Central memory CD8-positive, alpha-beta T cell (primary cell): ENCODE results near the gene RNU7-1.
A peak's percentile ranks its signal among the peaks of the same experiment; 100 is the strongest.
"Not testable (repeated sequence)": the region's sequence is repeated elsewhere in the genome, so short reads cannot be mapped to it uniquely, and the experiment has no call there.

Experiments
- ATAC-seq: fragments of 150-1000 bp; cut with Tn5 transposase; replicated peaks from 2 replicates; pipeline ENCODE4 v1.10.0; 2022; ENCODE audit warnings: mild to moderate bottlenecking, moderate FRiP score, moderate number of reproducible peaks; ENCODE audit not compliant: poor library complexity, severe bottlenecking; ENCODE audit errors: extremely low read depth
- DNase-seq, 2 donors: peaks; one replicate each; pipeline ENCODE4 v3.0.0; 2021; ENCODE audit warnings: low spot score in 2 of 2
- H3K27ac Mint-ChIP-seq: one replicate; pipeline ENCODE4 v1.8.0; 2022; ENCODE audit warnings: low read depth, mild to moderate bottlenecking, moderate library complexity, mixed read lengths
- H3K27me3 Mint-ChIP-seq: one replicate; pipeline ENCODE4 v1.8.0; 2022; ENCODE audit warnings: mixed read lengths
- H3K36me3 Mint-ChIP-seq: one replicate; pipeline ENCODE4 v1.8.0; 2022; ENCODE audit warnings: mild to moderate bottlenecking, moderate library complexity, mixed read lengths; ENCODE audit not compliant: insufficient read depth
- H3K4me1 Mint-ChIP-seq: one replicate; pipeline ENCODE4 v1.8.0; 2022; ENCODE audit warnings: mixed read lengths
- H3K4me3 Mint-ChIP-seq: one replicate; pipeline ENCODE4 v1.8.0; 2022; ENCODE audit warnings: mild to moderate bottlenecking, moderate library complexity, mixed read lengths
- H3K9me3 Mint-ChIP-seq: one replicate; pipeline ENCODE4 v1.8.0; 2022; ENCODE audit warnings: mixed read lengths

RNU7-1 gene

GRCh38 chr12:6943722-6944380 lies at the start of gene RNU7-1, which contains the start of gene C12orf57:
RNU7-1 (plus strand) TSS chr12:6943816.
C12orf57 (plus strand) TSS chr12:6944022; CDS start chr12:6944122, 100 bp downstream.
- Mint-ChIP-seq H3K4me1 (peaks cover 70% of the 10 kb centered on the region), H3K9me3 (no peaks in the 10 kb centered on the region), H3K27ac (peak within 1 kb of the TSS; percentile 99), H3K36me3 (peaks cover 26% of the 10 kb centered on the region), H3K27me3 (no peaks in the 10 kb centered on the region), H3K4me3 (peak within 1 kb of the TSS; percentile 98)
- peak in 1 of 2 donors; percentile 69 for DNase-seq
- peak; percentile 69 for ATAC-seq

DNA sequence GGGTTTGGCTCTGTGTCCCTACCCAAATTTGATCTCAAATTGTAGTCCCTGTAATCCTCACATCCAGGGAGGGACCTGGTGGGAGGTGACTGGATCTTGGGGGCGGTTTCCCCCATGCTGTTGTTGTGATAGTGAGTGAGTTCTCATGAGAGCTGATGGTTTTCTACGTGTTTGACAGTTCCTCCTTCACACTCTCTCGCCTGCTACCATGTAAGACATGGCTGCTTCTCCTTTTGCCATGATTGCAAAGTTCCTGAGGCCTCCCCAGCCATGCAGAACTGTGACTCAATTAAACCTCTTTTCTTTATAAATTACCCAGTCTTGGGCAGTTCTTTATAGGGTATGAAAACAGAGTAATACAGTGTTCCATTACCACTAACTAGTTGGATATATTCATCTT lies 49.3 kb upstream of the RNU7-1 start:
- no peak overlapping the region for H3K4me3 Mint-ChIP-seq
- DNase-seq = no peak
- peaks cover 2% of the 10 kb centered on the region for H3K36me3 Mint-ChIP-seq
- H3K27ac Mint-ChIP-seq = no peak overlapping the region
- no peaks in the 10 kb centered on the region for H3K27me3 Mint-ChIP-seq
- peaks cover 7% of the 10 kb centered on the region for H3K4me1 Mint-ChIP-seq
- H3K9me3 Mint-ChIP-seq = no peaks in the 10 kb centered on the region
- no peak for ATAC-seq

- no peaks in the 10 kb centered on the region for H3K9me3 Mint-ChIP-seq
- H3K36me3 Mint-ChIP-seq = no peaks in the 10 kb centered on the region
- no peaks in the 10 kb centered on the region for H3K4me1 Mint-ChIP-seq
- H3K27ac Mint-ChIP-seq = no peak overlapping the region
- no peak for DNase-seq
- H3K27me3 Mint-ChIP-seq = no peaks in the 10 kb centered on the region
- H3K4me3 Mint-ChIP-seq = no peak overlapping the region
- ATAC-seq = no peak
These were observed 46.7 kb upstream of the RNU7-1 start for GRCh38 chr12:6896846-6897435.

GRCh38 chr12:6899427-6899826 lies 44.2 kb upstream of the RNU7-1 start:
- Mint-ChIP-seq H3K9me3 (no peaks in the 10 kb centered on the region), H3K27me3 (no peaks in the 10 kb centered on the region), H3K4me1 (no peaks in the 10 kb centered on the region), H3K4me3 (no peak overlapping the region), H3K27ac (no peak overlapping the region), H3K36me3 (no peaks in the 10 kb centered on the region)
- DNase-seq (no peak), ATAC-seq (no peak)

- Mint-ChIP-seq H3K27ac (no peak overlapping the region), H3K4me3 (no peak overlapping the region), H3K9me3 (no peaks in the 10 kb centered on the region), H3K27me3 (no peaks in the 10 kb centered on the region), H3K36me3 (no peaks in the 10 kb centered on the region), H3K4me1 (no peaks in the 10 kb centered on the region)
- no peak for ATAC-seq
- DNase-seq = no peak
These were observed 43.6 kb upstream of the RNU7-1 start for GRCh38 chr12:6899837-6900519.

DNA sequence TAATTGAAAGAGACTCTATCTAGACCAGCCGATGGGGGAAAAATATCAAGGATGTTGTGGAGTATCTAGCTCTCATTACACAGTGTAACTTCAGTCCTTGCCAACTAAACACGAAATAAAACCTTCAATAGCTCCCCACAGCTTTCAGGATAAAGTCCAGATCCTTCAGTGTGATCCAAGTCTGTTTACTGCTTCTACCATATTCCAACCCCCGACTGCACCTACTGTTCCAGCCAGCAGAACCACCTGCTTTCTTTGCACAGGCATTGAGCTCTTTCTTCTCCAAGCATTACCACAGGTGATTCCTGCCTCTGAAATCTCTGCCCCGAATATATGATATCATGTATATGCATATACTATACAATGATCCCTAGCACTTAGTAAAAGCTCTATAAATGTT lies 41.2 kb upstream of the RNU7-1 start:
- Mint-ChIP-seq H3K9me3 (no peaks in the 10 kb centered on the region), H3K4me3 (no peak overlapping the region), H3K36me3 (no peaks in the 10 kb centered on the region), H3K4me1 (no peaks in the 10 kb centered on the region), H3K27ac (no peak overlapping the region), H3K27me3 (no peaks in the 10 kb centered on the region)
- DNase-seq = no peak
- ATAC-seq = no peak

GRCh38 chr12:6903722-6904121 lies 39.9 kb upstream of the RNU7-1 start:
- H3K36me3 Mint-ChIP-seq = no peaks in the 10 kb centered on the region
- no peaks in the 10 kb centered on the region for H3K27me3 Mint-ChIP-seq
- no peaks in the 10 kb centered on the region for H3K9me3 Mint-ChIP-seq
- DNase-seq = no peak
- no peak for ATAC-seq
- no peak overlapping the region for H3K4me3 Mint-ChIP-seq
- H3K4me1 Mint-ChIP-seq = no peaks in the 10 kb centered on the region
- H3K27ac Mint-ChIP-seq = no peak overlapping the region

DNA sequence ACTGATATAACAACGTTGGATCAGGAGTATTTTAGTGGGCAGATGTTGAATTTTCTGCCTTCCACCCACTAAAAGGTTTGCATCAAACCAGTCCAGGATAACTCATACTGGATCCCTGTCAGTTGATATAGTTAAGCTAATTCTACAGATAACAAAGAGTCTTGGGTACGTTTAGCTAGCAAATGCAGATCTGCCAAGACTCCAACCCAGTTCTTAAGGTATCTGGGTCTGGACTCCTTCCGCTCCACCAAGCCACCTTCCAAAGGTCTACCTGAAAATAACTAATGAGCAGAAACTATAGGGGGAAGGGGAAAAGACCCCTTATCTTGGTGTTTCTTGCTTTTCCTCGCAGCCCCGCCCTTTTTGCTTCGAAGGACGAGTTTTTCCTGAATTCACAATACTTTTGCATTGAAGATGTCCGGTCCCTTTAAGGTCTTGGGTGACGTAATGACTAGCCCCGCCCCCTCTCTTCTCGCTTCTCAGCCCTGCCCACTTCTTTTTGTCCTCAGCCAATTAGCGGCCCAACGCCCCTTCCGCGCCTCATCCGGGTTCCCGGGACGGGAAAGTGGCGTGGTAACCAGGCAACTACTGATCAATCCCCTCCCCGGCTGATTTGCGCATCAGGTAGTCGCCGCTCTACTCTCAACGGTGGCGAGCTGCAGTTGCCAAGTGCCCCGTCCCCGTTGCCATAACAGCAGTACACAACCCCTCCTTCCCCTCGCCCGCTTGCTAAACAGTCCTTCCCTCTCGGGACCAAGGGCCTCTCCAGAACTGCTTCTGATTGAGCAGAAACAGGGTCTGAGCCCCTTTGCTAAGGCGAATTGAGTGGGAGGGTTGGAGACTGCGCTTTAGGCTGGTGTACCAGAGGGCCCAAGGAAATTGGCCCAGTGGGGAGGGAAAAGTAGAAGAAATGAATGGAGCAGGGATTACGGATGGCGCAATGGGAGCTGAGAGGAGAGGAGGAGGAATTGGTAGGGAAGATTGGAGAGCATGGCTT lies 39.0 kb upstream of the RNU7-1 start, which contains the start of gene LRRC23:
Gene LRRC23 (plus strand): TSS at position 543 of the 997 bp plus-strand sequence. CDS start 812 bp downstream, outside the sequence.
- DNase-seq (peak; percentile 93 to 96), ATAC-seq (peak; percentile 96)
- H3K4me1 Mint-ChIP-seq = no peaks in the 10 kb centered on the region
- no peak within 1 kb of the TSS for H3K4me3 Mint-ChIP-seq
- no peaks in the 10 kb centered on the region for H3K36me3 Mint-ChIP-seq
- no peak within 1 kb of the TSS for H3K27ac Mint-ChIP-seq
- H3K9me3 Mint-ChIP-seq = no peaks in the 10 kb centered on the region
- H3K27me3 Mint-ChIP-seq = no peaks in the 10 kb centered on the region

GRCh38 chr12:6905414-6906040 lies 38.1 kb upstream of the RNU7-1 start:
- no peak overlapping the region for H3K4me3 Mint-ChIP-seq
- ATAC-seq (no peak), DNase-seq (no peak)
- H3K4me1 Mint-ChIP-seq = no peaks in the 10 kb centered on the region
- H3K36me3 Mint-ChIP-seq = no peaks in the 10 kb centered on the region
- H3K27ac Mint-ChIP-seq = no peak overlapping the region
- no peaks in the 10 kb centered on the region for H3K9me3 Mint-ChIP-seq
- no peaks in the 10 kb centered on the region for H3K27me3 Mint-ChIP-seq

DNA sequence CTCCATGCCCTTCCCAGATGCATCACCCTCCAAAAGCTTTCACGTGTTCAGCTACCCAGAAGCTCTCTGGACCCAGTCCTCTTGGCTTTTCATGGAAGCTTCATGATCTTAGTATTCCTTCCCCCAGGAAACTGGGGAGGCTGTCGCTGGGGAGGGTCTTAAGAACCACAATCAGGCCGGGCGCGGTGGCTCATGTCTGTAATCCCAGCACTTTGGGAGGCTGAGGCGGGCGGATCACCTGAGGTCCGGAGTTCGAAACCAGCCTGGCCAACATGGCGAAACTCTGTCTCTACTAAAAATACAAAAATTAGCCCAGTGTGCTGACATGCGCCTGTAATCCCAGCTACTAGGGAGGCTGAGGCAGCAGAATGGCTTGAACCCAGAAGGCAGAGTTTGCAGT lies 35.5 kb upstream of the RNU7-1 start:
- H3K4me3 Mint-ChIP-seq, H3K27ac Mint-ChIP-seq, H3K36me3 Mint-ChIP-seq, H3K27me3 Mint-ChIP-seq, ATAC-seq, H3K4me1 Mint-ChIP-seq, H3K9me3 Mint-ChIP-seq, DNase-seq: not testable (repeated sequence)

- Mint-ChIP-seq H3K9me3 (no peaks in the 10 kb centered on the region), H3K4me1 (peaks cover 17% of the 10 kb centered on the region), H3K4me3 (no peak overlapping the region), H3K27me3 (no peaks in the 10 kb centered on the region), H3K27ac (no peak overlapping the region), H3K36me3 (peaks cover under 1% of the 10 kb centered on the region)
- no peak for DNase-seq
- ATAC-seq = no peak
These were observed 34.0 kb upstream of the RNU7-1 start for GRCh38 chr12:6909421-6910145.
